SK-N-SH (cell line): ENCODE results near the gene CDH4. TPM values are rescaled to one million over a fixed set of nuclear protein-coding genes. Genes with fewer than 3 reads are reported as not detected.

Experiments used
- CTCF ChIA-PET: fragments of 300-600, 350-600 bp; formaldehyde crosslinking; extraction: SDS; loops from one replicate; lab custom pipeline; 2021; lab: Yijun Ruan, JAX
- POLR2A ChIA-PET: fragments of 350-600 bp; sonication (Branson Sonifier 250); formaldehyde crosslinking; extraction: SDS; loops from one replicate; lab custom pipeline; 2020; ENCODE audit warnings: antibody characterized with exemption, inconsistent platforms; lab: Yijun Ruan, JAX
- DNase-seq: peaks from one replicate; pipeline ENCODE4 v3.0.0; 2012
- H2AFZ ChIP-seq: fragments of 200-600 bp; sonication (generic); 2 replicates; pipeline ENCODE4 v1.8.1; 2016; ENCODE audit warnings: antibody characterized with exemption, mild to moderate bottlenecking, low read depth
- H3F3A ChIP-seq: fragments of 200-600 bp; sonication (generic); replicated peaks from 2 replicates; pipeline ENCODE3; 2016; ENCODE audit warnings: antibody characterized with exemption, mild to moderate bottlenecking; ENCODE audit not compliant: insufficient read depth
- H3K27ac ChIP-seq, 2 experiments: fragments of 200-500 bp in 1 of 2; fragments of 200-600 bp in 1 of 2; sonication (Bioruptor generic) in 1 of 2; sonication (generic), shearing (Covaris generic) in 1 of 2; 2 replicates each; pipeline versions ENCODE4 v1.5.1 to v1.6.1; 2014 to 2016; ENCODE audit warnings: low read depth in 2 of 2, inconsistent platforms in 1 of 2, low read length in 1 of 2, mild to moderate bottlenecking in 1 of 2, mixed read lengths in 1 of 2
- H3K27me3 ChIP-seq: fragments of 200-600 bp; sonication (generic), shearing (Covaris generic); 2 replicates; pipeline ENCODE4 v1.6.1; 2016; ENCODE audit warnings: mixed run types; ENCODE audit not compliant: insufficient read depth
- H3K36me3 ChIP-seq, 2 experiments: fragments of 200-500 bp in 1 of 2; fragments of 200-600 bp in 1 of 2; sonication (Bioruptor generic) in 1 of 2; sonication (generic) in 1 of 2; replicated peaks in 1 of 2; 2 replicates each; pipeline versions ENCODE3 to v1.5.1; 2014 to 2016; ENCODE audit warnings: low read length in 1 of 2, mild to moderate bottlenecking in 1 of 2; ENCODE audit not compliant: insufficient read depth in 2 of 2, control insufficient read depth in 1 of 2
- H3K4me1 ChIP-seq, 2 experiments: fragments of 200-500 bp in 1 of 2; fragments of 200-600 bp in 1 of 2; sonication (Bioruptor generic) in 1 of 2; sonication (generic), shearing (Covaris generic) in 1 of 2; 2 replicates each; pipeline versions ENCODE4 v1.5.1 to v1.6.1; 2014 to 2016; ENCODE audit warnings: low read depth in 1 of 2, low read length in 1 of 2, mixed run types in 1 of 2; ENCODE audit not compliant: insufficient read depth in 2 of 2, control insufficient read depth in 1 of 2
- H3K4me2 ChIP-seq: fragments of 200-600 bp; sonication (generic), shearing (Covaris generic); 2 replicates; pipeline ENCODE4 v1.6.1; 2017; ENCODE audit warnings: mixed run types
- H3K4me3 ChIP-seq, 2 experiments: fragments of 200-500 bp in 1 of 2; fragments of 200-600 bp in 1 of 2; sonication (Bioruptor generic) in 1 of 2; sonication (generic), shearing (Covaris generic) in 1 of 2; 2 replicates each; pipeline versions ENCODE4 v1.5.1 to v1.8.1; 2014 to 2016; ENCODE audit warnings: low read depth in 2 of 2, inconsistent platforms in 1 of 2, low read length in 1 of 2, mild to moderate bottlenecking in 1 of 2, mixed read lengths in 1 of 2, moderate library complexity in 1 of 2
- H3K79me2 ChIP-seq: fragments of 200-600 bp; sonication (generic); 2 replicates; pipeline ENCODE4 v1.8.1; 2017; ENCODE audit warnings: mild to moderate bottlenecking; ENCODE audit not compliant: insufficient read depth
- H3K9ac ChIP-seq: fragments of 200-600 bp; sonication (generic); 2 replicates; pipeline ENCODE4 v1.6.1; 2017; ENCODE audit warnings: mixed run types
- H3K9me2 ChIP-seq: fragments of 200-600 bp; sonication (generic); 2 replicates; pipeline ENCODE4 v1.6.1; 2017; ENCODE audit warnings: mixed run types
- H3K9me3 ChIP-seq: fragments of 200-600 bp; sonication (generic); 2 replicates; pipeline ENCODE4 v1.6.1; 2017; ENCODE audit warnings: mixed run types, mild to moderate bottlenecking, moderate library complexity
- H4K20me1 ChIP-seq: fragments of 200-600 bp; sonication (generic); 2 replicates; pipeline ENCODE4 v1.6.1; 2017; ENCODE audit warnings: mild to moderate bottlenecking, mixed run types; ENCODE audit not compliant: insufficient read depth
- ELF1 ChIP-seq: IDR thresholded peaks from 2 replicates; pipeline ENCODE4 v1.4.0; 2012
- GATA2 ChIP-seq: sonication (generic); formaldehyde crosslinking; IDR thresholded peaks from 2 replicates; pipeline ENCODE4 v1.5.0; 2020; ENCODE audit warnings: mild to moderate bottlenecking, missing genetic modification reagents
- JUND ChIP-seq: IDR thresholded peaks from 2 replicates; pipeline ENCODE4 v1.4.0; 2012
- MAX ChIP-seq: IDR thresholded peaks from 2 replicates; pipeline ENCODE4 v1.4.0; 2012; ENCODE audit warnings: low read depth
- MEF2A ChIP-seq: IDR thresholded peaks from 2 replicates; pipeline ENCODE4 v1.4.0; 2012; ENCODE audit warnings: low read depth, borderline replicate concordance
- MXI1 ChIP-seq: IDR thresholded peaks from 2 replicates; pipeline ENCODE4 v1.6.1; 2012; ENCODE audit warnings: mild to moderate bottlenecking, low read depth, low read length, improper control_type of control experiment
- NRF1 ChIP-seq: IDR thresholded peaks from 2 replicates; pipeline ENCODE4 v1.6.1; 2012; ENCODE audit warnings: low read depth, mild to moderate bottlenecking, low read length
- POLR2AphosphoS5 ChIP-seq: IDR thresholded peaks from 2 replicates; pipeline ENCODE4 v1.6.1; 2012; ENCODE audit warnings: low read depth, low read length
- SIN3A ChIP-seq: IDR thresholded peaks from 2 replicates; pipeline ENCODE4 v1.6.1; 2012; ENCODE audit warnings: low read depth, mild to moderate bottlenecking, low read length, moderate library complexity, borderline replicate concordance
- TCF12 ChIP-seq: IDR thresholded peaks from 2 replicates; pipeline ENCODE4 v1.4.0; 2012
- TEAD4 ChIP-seq: IDR thresholded peaks from 2 replicates; pipeline ENCODE4 v1.4.0; 2012; ENCODE audit warnings: mild to moderate bottlenecking, borderline replicate concordance; ENCODE audit not compliant: insufficient read depth
- USF1 ChIP-seq: IDR thresholded peaks from 2 replicates; pipeline ENCODE4 v1.4.0; 2012; ENCODE audit warnings: low read depth, borderline replicate concordance
- YY1 ChIP-seq: IDR thresholded peaks from 2 replicates; pipeline ENCODE4 v1.4.0; 2012; ENCODE audit warnings: low read depth, mild to moderate bottlenecking
- ZBTB33 ChIP-seq: IDR thresholded peaks from 2 replicates; pipeline ENCODE4 v1.4.0; 2012; ENCODE audit warnings: low read depth, borderline replicate concordance
- WGBS: methylation state at CpG from one replicate; pipeline ENCODE4 v1.1.6; 2017; ENCODE audit warnings: low lambda C conversion rate; 5-methylcytosine and 5-hydroxymethylcytosine counted together
- polyA plus RNA-seq, 3 experiments: library from polyadenylated mRNA; depleted of rRNA; stranded (reverse); fragments of >200 nt; gene quantifications; 2 replicates each; pipeline ENCODE4 v1.2.3, GENCODE V29; 2012

CDH4 gene
- polyA plus RNA-seq, 1 of the 3 experiments (the other 2 are of a cell fraction) = not detected

- H3K27me3 ChIP-seq = no peaks in the 10 kb centered on the region
- no peaks in the 10 kb centered on the region for H3K9me3 ChIP-seq
- no peak overlapping the region for H3K9ac ChIP-seq
- no peaks in the 10 kb centered on the region for H3K79me2 ChIP-seq
- TF ChIP-seq TEAD4 (no peak), SIN3A (no peak), USF1 (no peak), POLR2AphosphoS5 (no peak), ELF1 (no peak), NRF1 (no peak), YY1 (no peak), GATA2 (CRISPR knock-in tag) (no peak), MXI1 (no peak), TCF12 (no peak)
- TF ChIP-seq, all 33 proteins: peak for 0
- H3K4me3 ChIP-seq = no peak overlapping the region
- WGBS = 72% methylated on average over 10 of the region's 10 CpGs
- no peaks in the 10 kb centered on the region for H3K4me1 ChIP-seq
- ChIA-PET CTCF (no interaction called here), POLR2A (no interaction called here)
- H3K4me2 ChIP-seq = no peak overlapping the region
- H3K36me3 ChIP-seq = no peaks in the 10 kb centered on the region
- no peaks in the 10 kb centered on the region for H3F3A ChIP-seq
- no peaks in the 10 kb centered on the region for H3K9me2 ChIP-seq
- no peak overlapping the region for H2AFZ ChIP-seq
- no peaks in the 10 kb centered on the region for H4K20me1 ChIP-seq
- H3K27ac ChIP-seq = no peak overlapping the region
- DNase-seq = no peak
Measured at GRCh38 chr20:61839223-61839911, 587.3 kb downstream of the CDH4 start.

GRCh38 chr20:61839912-61840778 is 588.1 kb downstream of the CDH4 start:
- Histone ChIP-seq H3K4me1 (no peaks in the 10 kb centered on the region), H3F3A (no peaks in the 10 kb centered on the region), H4K20me1 (no peaks in the 10 kb centered on the region), H3K79me2 (no peaks in the 10 kb centered on the region), H3K9me2 (no peaks in the 10 kb centered on the region), H2AFZ (no peak overlapping the region), H3K27me3 (no peaks in the 10 kb centered on the region), H3K27ac (no peak overlapping the region), H3K9ac (no peak overlapping the region), H3K4me3 (no peak overlapping the region), H3K9me3 (no peaks in the 10 kb centered on the region), H3K4me2 (no peak overlapping the region), H3K36me3 (no peaks in the 10 kb centered on the region)
- 72% methylated on average over 24 of the region's 26 CpGs for WGBS
- no peak for DNase-seq
- CTCF ChIA-PET = no interaction called here
- POLR2A ChIA-PET = no interaction called here
- TF ChIP-seq MAX = no peak
- no peak for TF ChIP-seq USF1
- no peak for TF ChIP-seq MXI1
- TF ChIP-seq TCF12 = no peak
- TF ChIP-seq SIN3A = no peak
- TF ChIP-seq TEAD4 = no peak
- no peak for TF ChIP-seq ZBTB33
- no peak for TF ChIP-seq MEF2A
- TF ChIP-seq JUND = no peak
